Measurements from ENCODE around the gene SKAP1.
A peak's percentile ranks its signal among the peaks of the same experiment; 100 is the strongest.

SKAP1 gene

GRCh38 chr17:48234922-48235321 is 195.1 kb downstream of the SKAP1 start:
- peak; percentile 94 for TF ChIP-seq ZFP3 (CRISPR knock-in tag; IDR thresholded peaks at IDR 0.05)
- TF ChIP-seq CSDC2 (CRISPR knock-in tag; IDR thresholded peaks at IDR 0.05) = no peak

GRCh38 chr17:48231995-48232959 is 197.7 kb downstream of the SKAP1 start:
- ATAC-seq = no peak
- no peak for TF ChIP-seq PATZ1 (CRISPR knock-in tag; IDR thresholded peaks at IDR 0.05; ENCODE audit: borderline replicate concordance)
- TF ChIP-seq CSDC2 (CRISPR knock-in tag; IDR thresholded peaks at IDR 0.05) = no peak
- no peak for TF ChIP-seq TCF4 (CRISPR knock-in tag; IDR thresholded peaks at IDR 0.05; ENCODE audit: borderline replicate concordance)
- no peak for TF ChIP-seq ZFP3 (CRISPR knock-in tag; IDR thresholded peaks at IDR 0.05)
- no peak for TF ChIP-seq ZNF70 (CRISPR knock-in tag; IDR thresholded peaks at IDR 0.05)
- TF ChIP-seq RARB (CRISPR knock-in tag; IDR thresholded peaks at IDR 0.05) = no peak
- TF ChIP-seq ARNTL (CRISPR knock-in tag; IDR thresholded peaks at IDR 0.05; ENCODE audit: borderline replicate concordance, low read depth) = no peak
- TF ChIP-seq BACH2 (CRISPR knock-in tag; IDR thresholded peaks at IDR 0.05; ENCODE audit: borderline replicate concordance) = no peak
- no peak for TF ChIP-seq PPARA (CRISPR knock-in tag; IDR thresholded peaks at IDR 0.05; ENCODE audit: borderline replicate concordance)
- no peak for TF ChIP-seq GLIS3 (CRISPR knock-in tag; IDR thresholded peaks at IDR 0.05)
- TF ChIP-seq ZNF8 (CRISPR knock-in tag; IDR thresholded peaks at IDR 0.05) = no peak
- TF ChIP-seq POU6F1 (CRISPR knock-in tag; IDR thresholded peaks at IDR 0.05; ENCODE audit: borderline replicate concordance, low read depth) = no peak
- no peak for TF ChIP-seq ZC3H10 (CRISPR knock-in tag; IDR thresholded peaks at IDR 0.05)
- TF ChIP-seq ZNF565 (CRISPR knock-in tag; conservative IDR thresholded peaks at IDR 0.05; ENCODE audit: low read depth) = no peak
- TF ChIP-seq TOX (CRISPR knock-in tag; IDR thresholded peaks at IDR 0.05; ENCODE audit: borderline replicate concordance) = no peak

More at GRCh38 chr17:48234922-48235321, 195.1 kb downstream of the SKAP1 start:
- ATAC-seq = no peak

- TF ChIP-seq GLIS3 (CRISPR knock-in tag; IDR thresholded peaks at IDR 0.05) (no peak), TCF4 (CRISPR knock-in tag; IDR thresholded peaks at IDR 0.05; ENCODE audit: borderline replicate concordance) (no peak), TSHZ2 (CRISPR knock-in tag; IDR thresholded peaks at IDR 0.05) (no peak), PPARA (CRISPR knock-in tag; IDR thresholded peaks at IDR 0.05; ENCODE audit: borderline replicate concordance) (no peak), ZNF565 (CRISPR knock-in tag; conservative IDR thresholded peaks at IDR 0.05; ENCODE audit: low read depth) (no peak), ZC3H10 (CRISPR knock-in tag; IDR thresholded peaks at IDR 0.05) (no peak), ZFP30 (CRISPR knock-in tag; IDR thresholded peaks at IDR 0.05) (no peak), OSR1 (CRISPR knock-in tag; IDR thresholded peaks at IDR 0.05) (no peak)
- no peak for ATAC-seq
Measured at GRCh38 chr17:48229936-48230335, 200.1 kb downstream of the SKAP1 start.

- ATAC-seq = no peak
- TF ChIP-seq OSR1 (CRISPR knock-in tag; IDR thresholded peaks at IDR 0.05) (no peak), SNAI2 (CRISPR knock-in tag; IDR thresholded peaks at IDR 0.05) (no peak), CSRNP3 (CRISPR knock-in tag; IDR thresholded peaks at IDR 0.05) (no peak), PPARA (CRISPR knock-in tag; IDR thresholded peaks at IDR 0.05; ENCODE audit: borderline replicate concordance) (no peak), GLIS3 (CRISPR knock-in tag; IDR thresholded peaks at IDR 0.05) (no peak), TOX (CRISPR knock-in tag; IDR thresholded peaks at IDR 0.05; ENCODE audit: borderline replicate concordance) (no peak), ZC3H10 (CRISPR knock-in tag; IDR thresholded peaks at IDR 0.05) (no peak), POU6F1 (CRISPR knock-in tag; IDR thresholded peaks at IDR 0.05; ENCODE audit: borderline replicate concordance, low read depth) (no peak), CREB5 (CRISPR knock-in tag; IDR thresholded peaks at IDR 0.05; ENCODE audit: low read depth) (no peak), ZFP3 (CRISPR knock-in tag; IDR thresholded peaks at IDR 0.05) (no peak), ZNF70 (CRISPR knock-in tag; IDR thresholded peaks at IDR 0.05) (no peak)
Measured at GRCh38 chr17:48228720-48229119, 201.3 kb downstream of the SKAP1 start.

Measured in SK-N-SH treated with all-trans-retinoic acid at 6 μM for 48 hours (cell line).